ENCODE measurements around the gene FOCAD.

The FOCAD gene

GRCh38 chr9:21015129-21015815 is 331.2 kb downstream of the FOCAD start:
- no peak overlapping the region for H3K4me3 ChIP-seq (ENCODE audit: control insufficient read depth, low read depth, low read length)
- DNase-seq (ENCODE audit: low read depth), result no peak
- no peak for TF ChIP-seq CTCF (IDR thresholded peaks at IDR 0.05; ENCODE audit: control insufficient read depth, insufficient read depth, low read depth, low read length, missing control alignments)

- no peak for TF ChIP-seq CTCF (IDR thresholded peaks at IDR 0.05; ENCODE audit: control insufficient read depth, insufficient read depth, low read depth, low read length, missing control alignments)
- no peak overlapping the region for H3K4me3 ChIP-seq (ENCODE audit: control insufficient read depth, low read depth, low read length)
- DNase-seq (ENCODE audit: low read depth), result no peak
Observed at GRCh38 chr9:21015995-21016394, 331.9 kb downstream of the FOCAD start.

GRCh38 chr9:21016701-21017491 is 332.8 kb downstream of the FOCAD start:
- DNase-seq (ENCODE audit: low read depth), result peak; percentile 32
- H3K4me3 ChIP-seq (ENCODE audit: control insufficient read depth, low read depth, low read length), result no peak overlapping the region
- TF ChIP-seq CTCF (IDR thresholded peaks at IDR 0.05; ENCODE audit: control insufficient read depth, insufficient read depth, low read depth, low read length, missing control alignments), result no peak

GRCh38 chr9:21018177-21018576 is 334.1 kb downstream of the FOCAD start:
- no peak for TF ChIP-seq CTCF (IDR thresholded peaks at IDR 0.05; ENCODE audit: control insufficient read depth, insufficient read depth, low read depth, low read length, missing control alignments)
- DNase-seq (ENCODE audit: low read depth), result no peak

GRCh38 chr9:21023861-21024260 is 339.8 kb downstream of the FOCAD start:
- TF ChIP-seq CTCF (IDR thresholded peaks at IDR 0.05; ENCODE audit: control insufficient read depth, insufficient read depth, low read depth, low read length, missing control alignments), result no peak
- DNase-seq (ENCODE audit: low read depth), result no peak
- H3K4me3 ChIP-seq (ENCODE audit: control insufficient read depth, low read depth, low read length), result no peak overlapping the region

More at GRCh38 chr9:21018177-21018576, 334.1 kb downstream of the FOCAD start:
- H3K4me3 ChIP-seq (ENCODE audit: control insufficient read depth, low read depth, low read length), result no peak overlapping the region

GRCh38 chr9:21027295-21027694 is 343.2 kb downstream of the FOCAD start:
- no peak overlapping the region for H3K4me3 ChIP-seq (ENCODE audit: control insufficient read depth, low read depth, low read length)
- no peak for DNase-seq (ENCODE audit: low read depth)
- TF ChIP-seq CTCF (IDR thresholded peaks at IDR 0.05; ENCODE audit: control insufficient read depth, insufficient read depth, low read depth, low read length, missing control alignments), result no peak

All from AG09309 (cell line).